H4 (cell line): ENCODE measurements around the gene MICAL3. TPM values are rescaled to one million over a fixed set of nuclear protein-coding genes. Genes with fewer than 3 reads are reported as not detected.
"Not testable (repeated sequence)": the region's sequence is repeated elsewhere in the genome, so short reads cannot be mapped to it uniquely, and the experiment has no call there.

Experiments used
- DNase-seq: peaks from one replicate; pipeline ENCODE4 v3.0.0-alpha.2; 2015; ENCODE audit warnings: low spot score
- total RNA-seq: library from RNA; depleted of rRNA; stranded (reverse); fragments of >200 nt; shearing (Covaris generic); gene quantifications from 2 replicates; pipeline ENCODE4 v1.2.3, GENCODE V29; 2014

Gene MICAL3
- total RNA-seq, 1 experiment from 2014 or later: 7.0 TPM

GRCh38 chr22:18060646-18061620 is 36.6 kb upstream of the MICAL3 start:
- no peak for DNase-seq

- DNase-seq: no peak
Observed at GRCh38 chr22:18059991-18060390, 35.6 kb upstream of the MICAL3 start.

- DNase-seq: no peak
Observed at GRCh38 chr22:18059473-18059872, 35.1 kb upstream of the MICAL3 start.

- DNase-seq: no peak
Observed at GRCh38 chr22:18059094-18059417, 34.7 kb upstream of the MICAL3 start.

- DNase-seq: no peak
Observed at GRCh38 chr22:18058371-18059093, 34.2 kb upstream of the MICAL3 start.

- DNase-seq: peak; percentile 93
Observed at GRCh38 chr22:18057568-18058209, 33.3 kb upstream of the MICAL3 start.

- DNase-seq: no peak
Observed at GRCh38 chr22:18056807-18057474, 32.6 kb upstream of the MICAL3 start.

GRCh38 chr22:18056161-18056666 is 31.9 kb upstream of the MICAL3 start:
- peak; percentile 67 for DNase-seq

GRCh38 chr22:18055619-18056160 is 31.3 kb upstream of the MICAL3 start:
- no peak for DNase-seq

- not testable (repeated sequence) for DNase-seq
Observed at GRCh38 chr22:18053216-18053946, 29.0 kb upstream of the MICAL3 start.

- DNase-seq: not testable (repeated sequence)
Observed at GRCh38 chr22:18051113-18051512, 26.8 kb upstream of the MICAL3 start.

GRCh38 chr22:18050065-18050464 is 25.7 kb upstream of the MICAL3 start:
- no peak for DNase-seq

GRCh38 chr22:18048441-18048898 is 24.1 kb upstream of the MICAL3 start:
- DNase-seq: no peak

- DNase-seq: no peak
Observed at GRCh38 chr22:18048041-18048440, 23.7 kb upstream of the MICAL3 start.

- DNase-seq: no peak
Observed at GRCh38 chr22:18045794-18046193, 21.4 kb upstream of the MICAL3 start.

- DNase-seq: no peak
Observed at GRCh38 chr22:18044548-18045271, 20.3 kb upstream of the MICAL3 start.

GRCh38 chr22:18042685-18043084 is 18.3 kb upstream of the MICAL3 start:
- DNase-seq: no peak

- not testable (repeated sequence) for DNase-seq
Observed at GRCh38 chr22:18040898-18041297, 16.5 kb upstream of the MICAL3 start.

GRCh38 chr22:18035751-18036150 is 11.4 kb upstream of the MICAL3 start:
- peak; percentile 84 for DNase-seq

- DNase-seq: no peak
Observed at GRCh38 chr22:18034076-18034475, 9.7 kb upstream of the MICAL3 start.
